CD4-positive, alpha-beta T cell (primary cell): Measurements from ENCODE around the gene AJUBA. TPM values are rescaled to one million over a fixed set of nuclear protein-coding genes. Genes with fewer than 3 reads are reported as not detected.

ENCODE experiments used
- ATAC-seq: fragments of 200-7000 bp; cut with Tn5 transposase; one replicate; pipeline ENCODE4 v1.10.0; 2022; ENCODE audit warnings: mild to moderate bottlenecking; ENCODE audit not compliant: poor library complexity
- CTCF ChIA-PET: fragments of 350-600 bp; sonication (Branson Sonifier 250); formaldehyde crosslinking; loops from one replicate; lab custom pipeline; 2021; ENCODE audit warnings: antibody characterized with exemption, inconsistent platforms; lab: Charles Lee
- POLR2A ChIA-PET: fragments of 350-600 bp; sonication (Branson Sonifier 250); formaldehyde crosslinking; loops from one replicate; lab custom pipeline; 2021; ENCODE audit warnings: antibody characterized with exemption, inconsistent platforms; lab: Charles Lee
- DNase-seq, 14 experiments: peaks; one replicate each; pipeline ENCODE4 v3.0.0-alpha.2; 2013 to 2020; ENCODE audit warnings: mixed read lengths in 2 of 14
- H3K27ac ChIP-seq, 2 donors: one replicate each; pipeline versions ENCODE4 v1.5.1 to v1.7.0; 2013; ENCODE audit warnings: low read length in 2 of 2, low read depth in 1 of 2, mild to moderate bottlenecking in 1 of 2
- H3K27me3 ChIP-seq, 2 experiments: 1 replicate in 1 of 2; 2 replicates in 1 of 2; pipeline versions ENCODE4 v1.6.1 to v1.7.0; 2013; ENCODE audit warnings: low read length in 2 of 2, control low read depth in 1 of 2, mild to moderate bottlenecking in 1 of 2, moderate library complexity in 1 of 2; ENCODE audit not compliant: insufficient read depth in 2 of 2, control insufficient read depth in 1 of 2
- H3K36me3 ChIP-seq: one replicate; pipeline ENCODE4 v1.6.1; 2013; ENCODE audit warnings: low read length, control low read depth; ENCODE audit not compliant: insufficient read depth
- H3K4me1 ChIP-seq: one replicate; pipeline ENCODE4 v1.6.1; 2013; ENCODE audit warnings: low read length, control low read depth; ENCODE audit not compliant: insufficient read depth
- H3K4me3 ChIP-seq: one replicate; pipeline ENCODE4 v1.5.1; 2013; ENCODE audit warnings: mild to moderate bottlenecking, low read length, moderate library complexity
- H3K9me3 ChIP-seq, 2 experiments: 1 replicate in 1 of 2; 2 replicates in 1 of 2; pipeline versions ENCODE4 v1.6.1 to v1.7.0; 2013; ENCODE audit warnings: low read length in 2 of 2, mild to moderate bottlenecking in 2 of 2, control low read depth in 1 of 2, moderate library complexity in 1 of 2; ENCODE audit not compliant: control insufficient read depth in 1 of 2, insufficient read depth in 1 of 2
- H3K27ac Mint-ChIP-seq: one replicate; pipeline ENCODE4 v1.8.0; 2020; ENCODE audit warnings: mixed read lengths
- H3K27me3 Mint-ChIP-seq: one replicate; pipeline ENCODE4 v1.8.0; 2021; ENCODE audit warnings: mixed read lengths
- H3K36me3 Mint-ChIP-seq: one replicate; pipeline ENCODE4 v1.8.0; 2021; ENCODE audit warnings: low read depth, mixed read lengths
- H3K4me1 Mint-ChIP-seq: one replicate; pipeline ENCODE4 v1.8.0; 2021; ENCODE audit warnings: low read depth, mixed read lengths
- H3K4me3 Mint-ChIP-seq: one replicate; pipeline ENCODE4 v1.8.0; 2020; ENCODE audit warnings: mild to moderate bottlenecking, mixed read lengths
- H3K9me3 Mint-ChIP-seq: one replicate; pipeline ENCODE4 v1.8.0; 2020; ENCODE audit warnings: mixed read lengths
- intact Hi-C, 2 experiments: fragments of 100-400 bp; cut with DNase I in 1 of 2; cut with micrococcal nuclease in 1 of 2; formaldehyde crosslinking; loops; one replicate each; pipeline versions ENCODE4 v1.15.1 to v1.9.0; 2023 to 2025; cut with DNase I, micrococcal nuclease
- total RNA-seq, 174 experiments: library from RNA in 2 of 174; stranded (reverse) in 2 of 174; gene quantifications; one replicate each; pipeline ENCODE4 v1.2.3 and lab custom pipeline; 2021 to 2026
- TF ChIP-seq, protein P1 (sequence below): fragments of 200-600 bp; IDR thresholded peaks from one replicate; pipeline ENCODE4 v1.8.0; 2022; ENCODE audit warnings: antibody characterized with exemption, mild to moderate bottlenecking

Gene AJUBA
- total RNA-seq, 2 experiments from 2014 or later, result 0.67 to 1.1 TPM

DNA sequence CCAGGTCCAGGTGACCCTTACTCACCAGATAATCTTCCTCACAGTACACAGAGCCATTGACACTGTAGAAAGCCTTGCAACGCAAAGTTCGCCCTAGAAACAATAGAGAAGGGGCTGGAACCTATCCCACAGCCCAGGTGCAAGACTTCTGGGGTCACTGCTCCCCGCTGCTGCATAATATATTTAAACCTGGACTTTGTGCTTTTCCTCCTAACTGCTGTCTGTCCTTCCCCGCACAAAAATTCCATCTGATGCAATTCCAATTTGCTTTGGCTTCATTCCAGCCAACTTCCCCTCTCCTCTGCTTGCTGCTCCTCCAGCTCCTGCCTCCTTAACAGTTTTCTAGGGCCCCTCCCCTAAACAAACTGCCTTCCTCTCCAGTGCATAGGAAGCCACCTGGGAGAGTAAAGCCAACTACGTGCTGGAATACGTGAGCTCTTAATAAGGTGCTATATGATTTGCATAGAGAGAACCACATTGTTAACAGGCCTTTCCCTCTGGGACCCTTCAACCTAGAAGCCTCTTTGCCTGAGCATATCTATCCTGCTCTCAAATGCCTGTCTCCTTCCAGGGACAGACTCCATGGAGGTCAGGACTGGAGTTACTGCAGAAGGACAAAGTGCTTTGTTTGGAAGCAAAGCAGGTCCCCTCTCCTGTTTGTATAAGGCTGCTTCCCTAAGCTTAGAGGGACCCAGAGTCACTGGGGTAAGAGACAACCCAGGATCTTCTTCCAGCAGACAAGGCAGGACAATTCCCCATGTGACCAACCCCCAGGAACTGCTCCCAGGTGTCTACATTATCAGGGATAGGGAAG is 5.5 kb downstream of the AJUBA start:
- ChIA-PET POLR2A (interaction anchor here (1.1 to 1.5 kb wide), 2 partner anchors 31 to 81 kb away, joined by 3 to 5 read pairs; no protein-coding TSS in a partner anchor), CTCF (interaction anchor here (1.0 to 2.6 kb wide), 4 partner anchors 10 to 406 kb away, joined by 3 to 11 read pairs (median 5); no protein-coding TSS in a partner anchor)
- peaks cover 1 to 4% of the 10 kb centered on the region in 2 experiments for H3K27me3 ChIP-seq
- H3K9me3 ChIP-seq, result no peaks in the 10 kb centered on the region
- H3K36me3 Mint-ChIP-seq, result no peaks in the 10 kb centered on the region
- no peak overlapping the region for H3K4me3 Mint-ChIP-seq
- TF ChIP-seq, protein P1, sequence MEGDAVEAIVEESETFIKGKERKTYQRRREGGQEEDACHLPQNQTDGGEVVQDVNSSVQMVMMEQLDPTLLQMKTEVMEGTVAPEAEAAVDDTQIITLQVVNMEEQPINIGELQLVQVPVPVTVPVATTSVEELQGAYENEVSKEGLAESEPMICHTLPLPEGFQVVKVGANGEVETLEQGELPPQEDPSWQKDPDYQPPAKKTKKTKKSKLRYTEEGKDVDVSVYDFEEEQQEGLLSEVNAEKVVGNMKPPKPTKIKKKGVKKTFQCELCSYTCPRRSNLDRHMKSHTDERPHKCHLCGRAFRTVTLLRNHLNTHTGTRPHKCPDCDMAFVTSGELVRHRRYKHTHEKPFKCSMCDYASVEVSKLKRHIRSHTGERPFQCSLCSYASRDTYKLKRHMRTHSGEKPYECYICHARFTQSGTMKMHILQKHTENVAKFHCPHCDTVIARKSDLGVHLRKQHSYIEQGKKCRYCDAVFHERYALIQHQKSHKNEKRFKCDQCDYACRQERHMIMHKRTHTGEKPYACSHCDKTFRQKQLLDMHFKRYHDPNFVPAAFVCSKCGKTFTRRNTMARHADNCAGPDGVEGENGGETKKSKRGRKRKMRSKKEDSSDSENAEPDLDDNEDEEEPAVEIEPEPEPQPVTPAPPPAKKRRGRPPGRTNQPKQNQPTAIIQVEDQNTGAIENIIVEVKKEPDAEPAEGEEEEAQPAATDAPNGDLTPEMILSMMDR, result no peak
- no peaks in the 10 kb centered on the region for H3K9me3 Mint-ChIP-seq
- ATAC-seq, result no peak
- no peak for DNase-seq
- no peaks in the 10 kb centered on the region for H3K36me3 ChIP-seq
- H3K27me3 Mint-ChIP-seq, result no peaks in the 10 kb centered on the region
- H3K27ac ChIP-seq, result no peak overlapping the region
- H3K4me1 Mint-ChIP-seq, result peaks cover 9% of the 10 kb centered on the region
- intact Hi-C loops, result no loop called here
- H3K4me3 ChIP-seq, result no peak overlapping the region
- peaks cover 19% of the 10 kb centered on the region for H3K4me1 ChIP-seq
- H3K27ac Mint-ChIP-seq, result no peak overlapping the region

DNA sequence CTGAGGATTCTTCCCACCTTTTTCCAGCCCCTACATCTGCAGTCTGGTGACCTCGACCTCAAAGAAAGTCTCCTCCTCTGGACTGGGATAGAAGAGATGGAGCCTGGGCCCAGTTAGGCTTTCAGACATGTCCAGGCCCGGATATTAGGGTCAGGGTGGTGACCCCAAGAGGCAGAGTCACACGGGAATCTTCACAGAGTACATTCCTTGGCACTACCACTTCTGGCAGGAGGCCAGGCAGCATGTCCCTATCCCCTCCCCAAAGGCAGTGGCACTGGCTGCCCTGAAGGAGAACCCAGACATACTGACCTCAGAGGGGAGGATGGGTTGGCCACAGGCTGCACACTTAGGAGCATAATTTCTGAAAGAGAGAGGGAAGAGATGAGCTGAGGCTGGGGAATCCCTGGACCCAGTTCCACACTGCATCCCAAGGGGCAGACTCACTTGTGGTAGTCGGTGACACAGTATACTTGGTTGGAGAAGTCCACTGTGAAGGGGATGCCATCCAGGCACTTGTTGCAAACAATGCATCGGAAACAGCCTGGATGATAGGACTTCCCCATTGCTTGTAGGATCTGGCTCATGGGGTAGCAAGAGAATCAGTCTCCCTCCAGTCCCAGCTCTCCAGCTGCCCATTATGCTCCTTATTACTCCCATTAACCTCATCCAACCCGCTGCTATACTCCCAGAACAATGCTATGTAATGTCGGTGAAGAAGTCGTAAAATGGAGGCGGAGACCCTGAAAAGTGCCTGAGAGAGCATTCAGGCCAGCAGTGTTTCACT is 7.6 kb downstream of the AJUBA start:
- Histone ChIP-seq H3K4me3 (no peak overlapping the region), H3K9me3 (no peaks in the 10 kb centered on the region), H3K4me1 (no peaks in the 10 kb centered on the region), H3K27me3 (no peaks in the 10 kb centered on the region), H3K27ac (no peak overlapping the region), H3K36me3 (no peaks in the 10 kb centered on the region)
- Mint-ChIP-seq H3K36me3 (no peaks in the 10 kb centered on the region), H3K27me3 (no peaks in the 10 kb centered on the region), H3K9me3 (no peaks in the 10 kb centered on the region), H3K4me3 (no peak overlapping the region), H3K4me1 (peaks cover 3% of the 10 kb centered on the region), H3K27ac (no peak overlapping the region)
- TF ChIP-seq, protein P1, result no peak
- ChIA-PET POLR2A (no interaction called here), CTCF (interaction anchor here (0.9 to 4.4 kb wide), 3 partner anchors 12 to 83 kb away, joined by 4 to 23 read pairs (median 11); partner anchors contain the start of gene CDH24)
- DNase-seq, result no peak
- intact Hi-C loops, result no loop called here
- ATAC-seq, result no peak

DNA sequence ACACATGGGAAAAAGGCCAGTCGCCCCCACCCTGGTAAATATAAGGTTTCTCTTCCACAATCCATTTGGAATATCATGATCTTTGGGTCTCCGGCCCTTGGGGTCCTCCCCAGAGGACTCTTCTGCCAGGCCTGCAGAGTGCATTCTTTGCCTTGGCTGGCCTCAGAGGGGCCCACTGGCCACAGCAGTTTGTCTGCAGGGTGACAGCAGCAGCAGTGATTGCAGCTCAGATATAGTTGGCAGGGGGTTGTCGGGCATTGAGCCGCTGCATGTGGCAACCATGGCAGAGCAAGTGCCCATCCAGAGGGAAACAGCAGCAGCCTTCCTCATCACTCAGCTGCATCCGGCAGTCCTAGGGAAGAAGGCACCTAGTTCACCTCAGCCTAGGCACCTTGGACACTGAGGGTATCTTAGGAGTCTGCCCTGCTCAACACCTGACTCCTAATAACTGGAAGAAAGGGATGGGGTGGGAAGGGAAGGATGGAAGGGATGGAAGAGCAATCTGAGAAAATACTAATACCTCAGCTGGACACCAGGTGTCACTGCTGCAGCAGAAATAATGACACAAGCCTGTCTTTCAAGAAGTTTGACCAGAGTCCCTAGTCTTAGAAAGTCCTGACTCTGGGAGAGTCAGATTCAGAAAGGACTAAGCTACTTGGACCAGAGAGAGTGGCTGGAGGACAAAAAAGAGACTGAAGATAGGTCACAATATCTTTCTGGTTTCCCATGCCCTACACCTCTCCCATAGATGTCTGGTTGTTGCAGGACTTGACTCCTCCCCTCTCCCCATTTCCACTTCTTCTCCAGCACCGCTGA is 8.9 kb downstream of the AJUBA start:
- CTCF ChIA-PET, result interaction anchor here (0.5 to 4.4 kb wide), 10 partner anchors 9 to 208 kb away, joined by 3 to 42 read pairs (median 6); partner anchors contain the start of genes AJUBA, CDH24 and PRMT5
- DNase-seq (peak in 9 of 14 experiments; percentile 14 to 73 (median 43)), ATAC-seq (peak; percentile 69)
- Histone ChIP-seq H3K27ac (no peak overlapping the region), H3K27me3 (no peaks in the 10 kb centered on the region), H3K4me1 (no peaks in the 10 kb centered on the region), H3K36me3 (no peaks in the 10 kb centered on the region), H3K9me3 (no peaks in the 10 kb centered on the region), H3K4me3 (no peak overlapping the region)
- no peaks in the 10 kb centered on the region for H3K27me3 Mint-ChIP-seq
- POLR2A ChIA-PET, result interaction anchor here (0.8 to 2.4 kb wide), 6 partner anchors 9 to 101 kb away, joined by 3 to 16 read pairs (median 3); partner anchors contain the start of genes AJUBA and HAUS4
- no peaks in the 10 kb centered on the region for H3K9me3 Mint-ChIP-seq
- intact Hi-C loops, result loop anchor here (1.0 kb wide), 1 partner anchor 10 kb away; no protein-coding TSS in a partner anchor
- H3K4me3 Mint-ChIP-seq, result no peak overlapping the region
- H3K27ac Mint-ChIP-seq, result no peak overlapping the region
- TF ChIP-seq, protein P1, result peak; percentile 75
- H3K4me1 Mint-ChIP-seq, result no peaks in the 10 kb centered on the region
- no peaks in the 10 kb centered on the region for H3K36me3 Mint-ChIP-seq
